Heart left ventricle (tissue), 13 donors: Measurements from ENCODE around the gene HOXB6.

Experiments used
- CTCF ChIP-seq, 12 donors: fragments of 200-600 bp; sonication (generic) in 4 of 12; IDR thresholded peaks; one replicate each; pipeline versions ENCODE4 v1.5.0 to v1.8.0; 2018 to 2022; ENCODE audit warnings: antibody characterized with exemption in 12 of 12, mild to moderate bottlenecking in 5 of 12
- POLR2A ChIP-seq, 2 donors: fragments of 450-650 bp; IDR thresholded peaks; one replicate each; pipeline ENCODE4 v1.6.1; 2017; ENCODE audit warnings: antibody characterized with exemption in 2 of 2, mild to moderate bottlenecking in 2 of 2, moderate library complexity in 2 of 2
- donor health status: ischemic (EF 13 %, LVEDD 7.1; RV severe dilation, severe dysfunction).
- donor health status: DM: no; HTN: yes; CAD: no.
- donor health status: DM: no; HTN: no; CAD: no.
- donor health status: ischemic (EF 25% LVEDD 6.9; RV normal size, moderate dysfunction).
- donor health status: ischemic (EF 25% LVEDD 5.7; RV mildly dilated, moderate dysfunction).
- donor health status: ischemic (EF 35%, LVEDD 5.7; RV mildly dilated, moderate dysfunction).
- donor health status: nonischemic (EF 11% LVEDD 7.7; RV severe dilation, severe dysfunction).
- donor health status: DM: yes; HTN: yes; CAD: no.
- donor health status: PGD.
- donor health status: ischemic (EF 29% LVEDD 5.4; RV normal size, mild dysfunction).
- donor health status: nonischemic (EF 23%, LVEDD 6.1; RV moderate dilation, normal function).

GRCh38 chr17:48626245-48627117 is 21.7 kb upstream of the HOXB6 start, which contains the start of gene HOXB9:
- TF ChIP-seq CTCF (IDR thresholded peaks at IDR 0.05) (no peak), POLR2A (IDR thresholded peaks at IDR 0.05) (no peak)
